ENCODE data around the gene ZSWIM9.

ZSWIM9 gene

GRCh38 chr19:48176226-48176625 lies 5.7 kb downstream of the ZSWIM9 start:
- no peak for DNase-seq

- no peak for DNase-seq
Measured at GRCh38 chr19:48181505-48181904, 11.0 kb downstream of the ZSWIM9 start.

GRCh38 chr19:48182434-48182833 lies 12.0 kb downstream of the ZSWIM9 start:
- no peak for DNase-seq

GRCh38 chr19:48183356-48183755 lies 12.9 kb downstream of the ZSWIM9 start:
- DNase-seq: no peak

- no peak for DNase-seq
Measured at GRCh38 chr19:48186015-48186414, 15.5 kb downstream of the ZSWIM9 start.

- DNase-seq: no peak
Measured at GRCh38 chr19:48186541-48186991, 16.1 kb downstream of the ZSWIM9 start.

GRCh38 chr19:48190288-48190884 lies 19.9 kb downstream of the ZSWIM9 start:
- DNase-seq: no peak

- DNase-seq: no peak
Measured at GRCh38 chr19:48190885-48191284, 20.4 kb downstream of the ZSWIM9 start.

- DNase-seq: no peak
Measured at GRCh38 chr19:48192750-48193149, 22.3 kb downstream of the ZSWIM9 start.

GRCh38 chr19:48194041-48194843 lies 23.8 kb downstream of the ZSWIM9 start:
- DNase-seq: peak; percentile 34

GRCh38 chr19:48194844-48195830 lies 24.7 kb downstream of the ZSWIM9 start:
- no peak for DNase-seq

- DNase-seq: no peak
Measured at GRCh38 chr19:48196321-48196763, 25.9 kb downstream of the ZSWIM9 start.

GRCh38 chr19:48196933-48197665 lies 26.6 kb downstream of the ZSWIM9 start:
- no peak for DNase-seq

- peak; percentile 4 for DNase-seq
Measured at GRCh38 chr19:48203222-48203793, 32.8 kb downstream of the ZSWIM9 start.

- DNase-seq: peak; percentile 94
Measured at GRCh38 chr19:48203794-48204628, 33.5 kb downstream of the ZSWIM9 start.

GRCh38 chr19:48206397-48207093 lies 36.1 kb downstream of the ZSWIM9 start:
- peak; percentile 57 for DNase-seq

GRCh38 chr19:48210005-48210404 lies 39.5 kb downstream of the ZSWIM9 start:
- DNase-seq: no peak

- no peak for DNase-seq
Measured at GRCh38 chr19:48213959-48214358, 43.5 kb downstream of the ZSWIM9 start.

- no peak for DNase-seq
Measured at GRCh38 chr19:48216933-48217332, 46.5 kb downstream of the ZSWIM9 start.

- DNase-seq: no peak
Measured at GRCh38 chr19:48218997-48219396, 48.5 kb downstream of the ZSWIM9 start.
